GM19324 (cell line): ENCODE measurements around the gene SERPINA6.
"Not testable (repeated sequence)": the region's sequence is repeated elsewhere in the genome, so short reads cannot be mapped to it uniquely, and the experiment has no call there.

ENCODE experiments used
- ATAC-seq: cut with Tn5 transposase; IDR thresholded peaks from one replicate; pipeline ENCODE4 v1.9.1; 2021; ENCODE audit warnings: mild to moderate bottlenecking, moderate library complexity; ENCODE audit not compliant: unreplicated experiment, low FRiP score

The SERPINA6 gene

GRCh38 chr14:94293578-94293924 is 29.6 kb downstream of the SERPINA6 start:
- no peak for ATAC-seq

GRCh38 chr14:94292872-94293577 is 30.1 kb downstream of the SERPINA6 start, which contains the start of gene SERPINA10:
Gene SERPINA10 (minus strand): TSS chr14:94293268. CDS start chr14:94290593, 2,675 bp downstream.
- ATAC-seq: no peak

GRCh38 chr14:94292526-94292871 is 30.6 kb downstream of the SERPINA6 start:
- ATAC-seq: no peak

- ATAC-seq: no peak
Observed at GRCh38 chr14:94291906-94292525, 31.1 kb downstream of the SERPINA6 start.

GRCh38 chr14:94291159-94291905 is 31.8 kb downstream of the SERPINA6 start:
- ATAC-seq: no peak

- ATAC-seq: no peak
Observed at GRCh38 chr14:94290197-94290596, 32.9 kb downstream of the SERPINA6 start.

- ATAC-seq: no peak
Observed at GRCh38 chr14:94288610-94289465, 34.3 kb downstream of the SERPINA6 start.

GRCh38 chr14:94285158-94285557 is 38.0 kb downstream of the SERPINA6 start:
- ATAC-seq: no peak

GRCh38 chr14:94284221-94284620 is 38.9 kb downstream of the SERPINA6 start:
- ATAC-seq: no peak

GRCh38 chr14:94282991-94283723 is 40.0 kb downstream of the SERPINA6 start:
- ATAC-seq: no peak

GRCh38 chr14:94278731-94279130 is 44.4 kb downstream of the SERPINA6 start:
- no peak for ATAC-seq

GRCh38 chr14:94276898-94277561 is 46.1 kb downstream of the SERPINA6 start:
- ATAC-seq: not testable (repeated sequence)

GRCh38 chr14:94269156-94269555 is 54.0 kb downstream of the SERPINA6 start:
- no peak for ATAC-seq

- ATAC-seq: not testable (repeated sequence)
Observed at GRCh38 chr14:94268582-94268981, 54.6 kb downstream of the SERPINA6 start.

- no peak for ATAC-seq
Observed at GRCh38 chr14:94267352-94267751, 55.8 kb downstream of the SERPINA6 start.

GRCh38 chr14:94264195-94264594 is 58.9 kb downstream of the SERPINA6 start:
- ATAC-seq: not testable (repeated sequence)
